Effector memory CD8-positive, alpha-beta T cell (primary cell): ENCODE data around the gene WBP1.
"Not testable (repeated sequence)": the region's sequence is repeated elsewhere in the genome, so short reads cannot be mapped to it uniquely, and the experiment has no call there.

ENCODE experiments used
- ATAC-seq: fragments of 150-1000 bp; cut with Tn5 transposase; replicated peaks from 2 replicates; pipeline ENCODE4 v1.10.0; 2021; ENCODE audit warnings: mild to moderate bottlenecking, moderate library complexity
- DNase-seq, 3 experiments: peaks; one replicate each; pipeline ENCODE4 v3.0.0; 2021
- H3K27ac Mint-ChIP-seq, 2 donors: one replicate each; pipeline ENCODE4 v1.8.0; 2022; ENCODE audit warnings: mild to moderate bottlenecking in 2 of 2, mixed read lengths in 2 of 2, moderate library complexity in 2 of 2
- H3K27me3 Mint-ChIP-seq, 2 donors: one replicate each; pipeline ENCODE4 v1.8.0; 2022; ENCODE audit warnings: mixed read lengths in 2 of 2
- H3K36me3 Mint-ChIP-seq: one replicate; pipeline ENCODE4 v1.8.0; 2022; ENCODE audit warnings: mild to moderate bottlenecking, moderate library complexity, mixed read lengths; ENCODE audit not compliant: insufficient read depth
- H3K4me1 Mint-ChIP-seq, 2 donors: one replicate each; pipeline ENCODE4 v1.8.0; 2022; ENCODE audit warnings: low read depth in 2 of 2, mixed read lengths in 2 of 2
- H3K4me3 Mint-ChIP-seq, 2 donors: one replicate each; pipeline ENCODE4 v1.8.0; 2022; ENCODE audit warnings: mild to moderate bottlenecking in 2 of 2, mixed read lengths in 2 of 2, moderate library complexity in 2 of 2
- H3K9me3 Mint-ChIP-seq, 2 donors: one replicate each; pipeline ENCODE4 v1.8.0; 2022; ENCODE audit warnings: mixed read lengths in 2 of 2
- total RNA-seq, 9 experiments: gene quantifications; one replicate each; lab custom pipeline; 2026; lab: John Stamatoyannopoulos, UW

Gene WBP1
- 6.1 to 20.5 (median 17.5) reads per million in 9 experiments for total RNA-seq

- H3K4me3 Mint-ChIP-seq, result peak within 1 kb of the TSS; percentile 96 to 98
- no peaks in the 10 kb centered on the region for H3K27me3 Mint-ChIP-seq
- H3K4me1 Mint-ChIP-seq, result peaks cover 45 to 59% of the 10 kb centered on the region in 2 donors
Measured at GRCh38 chr2:74458132-74458937, at the start of gene WBP1. Gene WBP1, plus strand, starts transcription at chr2:74458438. Its CDS starts 165 bp downstream, at chr2:74458603.

GRCh38 chr2:74413001-74413698 lies 45.1 kb upstream of the WBP1 start:
- no peak overlapping the region for H3K4me3 Mint-ChIP-seq
- no peak for ATAC-seq

More at GRCh38 chr2:74458132-74458937, at the start of gene WBP1:
- Mint-ChIP-seq H3K9me3 (no peaks in the 10 kb centered on the region), H3K36me3 (peaks cover 57% of the 10 kb centered on the region), H3K27ac (peak within 1 kb of the TSS; percentile 99 to 100)
- DNase-seq, result peak; percentile 97 to 98 (median 98)
- peak; percentile 77 for ATAC-seq

GRCh38 chr2:74414441-74414840 lies 43.8 kb upstream of the WBP1 start:
- no peaks in the 10 kb centered on the region for H3K9me3 Mint-ChIP-seq
- peak overlapping the region in 1 of 2 donors; percentile 60 for H3K4me3 Mint-ChIP-seq
- H3K4me1 Mint-ChIP-seq, result peaks cover 0 to 5% of the 10 kb centered on the region in 2 donors
- peaks cover 14 to 49% of the 10 kb centered on the region in 2 donors for H3K27me3 Mint-ChIP-seq
- no peak for ATAC-seq
- H3K27ac Mint-ChIP-seq, result no peak overlapping the region
- no peaks in the 10 kb centered on the region for H3K36me3 Mint-ChIP-seq
- no peak for DNase-seq

More at GRCh38 chr2:74413001-74413698, 45.1 kb upstream of the WBP1 start:
- Mint-ChIP-seq H3K27ac (no peak overlapping the region), H3K36me3 (no peaks in the 10 kb centered on the region), H3K27me3 (peaks cover 18 to 62% of the 10 kb centered on the region in 2 donors), H3K4me1 (peaks cover 0 to 5% of the 10 kb centered on the region in 2 donors), H3K9me3 (no peaks in the 10 kb centered on the region)
- DNase-seq, result no peak

- Mint-ChIP-seq H3K9me3 (no peaks in the 10 kb centered on the region), H3K27ac (no peak overlapping the region), H3K4me1 (peaks cover 0 to 5% of the 10 kb centered on the region in 2 donors), H3K4me3 (peak overlapping the region in 1 of 2 donors; percentile 60), H3K36me3 (no peaks in the 10 kb centered on the region), H3K27me3 (peaks cover 14 to 44% of the 10 kb centered on the region in 2 donors)
- ATAC-seq (peak; percentile 60), DNase-seq (no peak)
Measured at GRCh38 chr2:74414881-74415761, 43.1 kb upstream of the WBP1 start.

- Mint-ChIP-seq H3K27me3 (peaks cover 12 to 40% of the 10 kb centered on the region in 2 donors), H3K4me3 (peak overlapping the region in 1 of 2 donors; percentile 60), H3K27ac (no peak overlapping the region), H3K4me1 (peaks cover under 1 to 5% of the 10 kb centered on the region in 2 donors), H3K36me3 (no peaks in the 10 kb centered on the region), H3K9me3 (no peaks in the 10 kb centered on the region)
- DNase-seq (no peak), ATAC-seq (no peak)
Measured at GRCh38 chr2:74415762-74416395, 42.4 kb upstream of the WBP1 start.

- peaks cover 10 to 31% of the 10 kb centered on the region in 2 donors for H3K27me3 Mint-ChIP-seq
- no peak for ATAC-seq
- DNase-seq, result no peak
- H3K4me3 Mint-ChIP-seq, result no peak overlapping the region
- peaks cover 7 to 10% of the 10 kb centered on the region in 2 donors for H3K4me1 Mint-ChIP-seq
- no peak overlapping the region for H3K27ac Mint-ChIP-seq
- no peaks in the 10 kb centered on the region for H3K9me3 Mint-ChIP-seq
- H3K36me3 Mint-ChIP-seq, result peaks cover 8% of the 10 kb centered on the region
Measured at GRCh38 chr2:74416778-74417177, 41.5 kb upstream of the WBP1 start.

GRCh38 chr2:74417197-74417596 lies 41.0 kb upstream of the WBP1 start:
- peaks cover 12% of the 10 kb centered on the region for H3K36me3 Mint-ChIP-seq
- no peaks in the 10 kb centered on the region for H3K9me3 Mint-ChIP-seq
- no peak overlapping the region for H3K27ac Mint-ChIP-seq
- H3K4me3 Mint-ChIP-seq, result no peak overlapping the region
- peaks cover 11 to 14% of the 10 kb centered on the region in 2 donors for H3K4me1 Mint-ChIP-seq
- peaks cover 10 to 27% of the 10 kb centered on the region in 2 donors for H3K27me3 Mint-ChIP-seq
- DNase-seq (no peak), ATAC-seq (no peak)

- Mint-ChIP-seq H3K27ac (no peak overlapping the region), H3K27me3 (peaks cover 10 to 22% of the 10 kb centered on the region in 2 donors), H3K4me3 (no peak overlapping the region), H3K4me1 (peaks cover 16 to 20% of the 10 kb centered on the region in 2 donors), H3K36me3 (peaks cover 18% of the 10 kb centered on the region), H3K9me3 (no peaks in the 10 kb centered on the region)
- DNase-seq, result no peak
- no peak for ATAC-seq
Measured at GRCh38 chr2:74417763-74418162, 40.5 kb upstream of the WBP1 start.

GRCh38 chr2:74418312-74418711 lies 39.9 kb upstream of the WBP1 start:
- peaks cover 21% of the 10 kb centered on the region for H3K36me3 Mint-ChIP-seq
- peaks cover 8 to 16% of the 10 kb centered on the region in 2 donors for H3K27me3 Mint-ChIP-seq
- H3K4me3 Mint-ChIP-seq, result no peak overlapping the region
- no peak for DNase-seq
- H3K27ac Mint-ChIP-seq, result no peak overlapping the region
- peaks cover 21 to 25% of the 10 kb centered on the region in 2 donors for H3K4me1 Mint-ChIP-seq
- no peaks in the 10 kb centered on the region for H3K9me3 Mint-ChIP-seq
- no peak for ATAC-seq

- Mint-ChIP-seq H3K27ac (no peak overlapping the region), H3K9me3 (no peaks in the 10 kb centered on the region), H3K36me3 (peaks cover 21% of the 10 kb centered on the region), H3K27me3 (peaks cover 0 to 6% of the 10 kb centered on the region in 2 donors), H3K4me1 (peaks cover 25% of the 10 kb centered on the region in 2 donors), H3K4me3 (no peak overlapping the region)
- ATAC-seq (no peak), DNase-seq (no peak)
Measured at GRCh38 chr2:74419345-74419744, 38.9 kb upstream of the WBP1 start.

GRCh38 chr2:74420006-74420405 lies 38.2 kb upstream of the WBP1 start:
- H3K4me1 Mint-ChIP-seq, result peaks cover 21 to 25% of the 10 kb centered on the region in 2 donors
- no peaks in the 10 kb centered on the region for H3K27me3 Mint-ChIP-seq
- H3K27ac Mint-ChIP-seq, result peak overlapping the region; percentile 95 to 98
- peaks cover 21% of the 10 kb centered on the region for H3K36me3 Mint-ChIP-seq
- no peaks in the 10 kb centered on the region for H3K9me3 Mint-ChIP-seq
- DNase-seq (no peak), ATAC-seq (no peak)
- peak overlapping the region in 1 of 2 donors; percentile 0 for H3K4me3 Mint-ChIP-seq

- ATAC-seq, H3K9me3 Mint-ChIP-seq, H3K27me3 Mint-ChIP-seq, DNase-seq: not testable (repeated sequence)
- H3K36me3 Mint-ChIP-seq, result peaks cover 21% of the 10 kb centered on the region
- H3K27ac Mint-ChIP-seq, result peak overlapping the region; percentile 95 to 98
- H3K4me1 Mint-ChIP-seq, result peaks cover 19 to 25% of the 10 kb centered on the region in 2 donors
- peak overlapping the region; percentile 95 to 100 for H3K4me3 Mint-ChIP-seq
Measured at GRCh38 chr2:74420443-74421103, 37.7 kb upstream of the WBP1 start.
